Kidney (tissue), 22 donors: Measurements from ENCODE around the gene FAM78B. TPM values are rescaled to one million over a fixed set of nuclear protein-coding genes. Genes with fewer than 3 reads are reported as not detected.
A peak's percentile ranks its signal among the peaks of the same experiment; 100 is the strongest.

ENCODE experiments used
- DNase-seq, 5 donors: peaks; one replicate each; pipeline ENCODE4 v3.0.0-alpha.2; 2013 to 2020
- FAIRE-seq: peaks from 2 replicates; lab custom pipeline; 2012; peaks lifted over from hg19 to GRCh38; lab: Jason Lieb, UNC
- H3K27ac ChIP-seq, 2 donors: one replicate each; pipeline ENCODE4 v1.7.0; 2013; ENCODE audit warnings: low read depth in 2 of 2, low read length in 2 of 2, inconsistent platforms in 1 of 2
- H3K27me3 ChIP-seq: one replicate; pipeline ENCODE4 v1.7.1; 2013; ENCODE audit warnings: low read length, inconsistent platforms; ENCODE audit not compliant: control insufficient read depth, insufficient read depth
- H3K36me3 ChIP-seq, 3 donors: one replicate each; pipeline versions ENCODE4 v1.7.0 to v1.7.1; 2013; ENCODE audit warnings: low read length in 3 of 3, control low read depth in 1 of 3, inconsistent platforms in 1 of 3; ENCODE audit not compliant: insufficient read depth in 3 of 3, control insufficient read depth in 2 of 3
- H3K4me1 ChIP-seq, 3 donors: one replicate each; pipeline versions ENCODE4 v1.7.0 to v1.7.1; 2013; ENCODE audit warnings: low read length in 3 of 3, inconsistent platforms in 1 of 3, low read depth in 1 of 3; ENCODE audit not compliant: control insufficient read depth in 2 of 3, insufficient read depth in 2 of 3
- H3K4me3 ChIP-seq, 3 donors: one replicate each; pipeline versions ENCODE4 v1.7.0 to v1.8.1; 2013; ENCODE audit warnings: low read length in 3 of 3, control low read depth in 1 of 3, inconsistent platforms in 1 of 3
- H3K9ac ChIP-seq, 3 donors: one replicate each; pipeline versions ENCODE4 v1.7.0 to v1.7.1; 2013; ENCODE audit warnings: low read length in 3 of 3, control low read depth in 1 of 3, inconsistent platforms in 1 of 3
- H3K9me3 ChIP-seq, 3 donors: one replicate each; pipeline versions ENCODE4 v1.7.0 to v1.7.1; 2013; ENCODE audit warnings: low read length in 3 of 3, control low read depth in 1 of 3, inconsistent platforms in 1 of 3; ENCODE audit not compliant: control insufficient read depth in 2 of 3, insufficient read depth in 1 of 3
- intact Hi-C: fragments of 100-400 bp; cut with DNase I; formaldehyde crosslinking; loops from one replicate; pipeline ENCODE4 v1.11.1; 2022
- long read RNA-seq, 10 donors: library from polyadenylated mRNA in 1 of 10; unstranded in 1 of 10; transcript quantifications; one replicate each; pipeline ENCODE4 v2.0.0 and lab custom pipeline, GENCODE V29; 2021 to 2026
- polyA plus RNA-seq: library from polyadenylated mRNA; stranded (reverse); fragments of 350-450 nt; fragmentation: Illumina TruSeq; extraction: RNeasy Lipid Tissue Mini Kit (QIAGEN cat#74804); gene quantifications from one replicate; pipeline ENCODE4 v1.2.3, GENCODE V29; 2014; ENCODE audit warnings: low read depth, low replicate concordance; ENCODE audit not compliant: insufficient read depth
- total RNA-seq: library from RNA; stranded (reverse); fragmentation: NEBNext Ultra II Directional; extraction: Animal tissue kit (Norgen Biotek cat#: 25700); gene quantifications from one replicate; pipeline ENCODE4 v1.2.1, GENCODE V29; 2021
- TF ChIP-seq, protein P1 (sequence below): IDR thresholded peaks from 3 replicates; pipeline ENCODE4 v1.5.1; 2012; ENCODE audit warnings: mild to moderate bottlenecking, moderate library complexity, borderline replicate concordance; ENCODE audit not compliant: insufficient read depth; ENCODE audit errors: extremely low read depth
- donor health status: control.
- donor health status: control.
- donor health status: control.
- donor health status: control.
- donor health status: control.
- donor health status: DM: yes; HTN: yes; CAD: no.
- donor health status: Normal renal cell carcinoma (clear cell type).

Gene FAM78B
- total RNA-seq, result 1.4 TPM
- 1.4 TPM for polyA plus RNA-seq
- long read RNA-seq, donor 1, result 0 reads
- long read RNA-seq, donor 2, result 0 reads
- long read RNA-seq, donor 3, result 0 reads
- long read RNA-seq, donor 4, result 0 reads
- long read RNA-seq, donor 5, result 0 reads
- long read RNA-seq, donor 6, result 0 reads
- long read RNA-seq, donor 7, result 0 reads
- long read RNA-seq, donor 8, result 0 reads
- long read RNA-seq, donor 9, partial matches to known transcripts, result 0 of 1 reads
- long read RNA-seq, donor 9, other reads (novel, unspliced or antisense), result 0 of 1 reads
- long read RNA-seq, donor 10, partial matches to known transcripts, result 0 of 1 reads
- long read RNA-seq, donor 10, other reads (novel, unspliced or antisense), result 0 of 1 reads

- DNase-seq (peak; percentile 69 to 89 (median 80)), FAIRE-seq (no peak)
- H3K27ac ChIP-seq, result no peak within 1 kb of the TSS
- TF ChIP-seq, protein P1, sequence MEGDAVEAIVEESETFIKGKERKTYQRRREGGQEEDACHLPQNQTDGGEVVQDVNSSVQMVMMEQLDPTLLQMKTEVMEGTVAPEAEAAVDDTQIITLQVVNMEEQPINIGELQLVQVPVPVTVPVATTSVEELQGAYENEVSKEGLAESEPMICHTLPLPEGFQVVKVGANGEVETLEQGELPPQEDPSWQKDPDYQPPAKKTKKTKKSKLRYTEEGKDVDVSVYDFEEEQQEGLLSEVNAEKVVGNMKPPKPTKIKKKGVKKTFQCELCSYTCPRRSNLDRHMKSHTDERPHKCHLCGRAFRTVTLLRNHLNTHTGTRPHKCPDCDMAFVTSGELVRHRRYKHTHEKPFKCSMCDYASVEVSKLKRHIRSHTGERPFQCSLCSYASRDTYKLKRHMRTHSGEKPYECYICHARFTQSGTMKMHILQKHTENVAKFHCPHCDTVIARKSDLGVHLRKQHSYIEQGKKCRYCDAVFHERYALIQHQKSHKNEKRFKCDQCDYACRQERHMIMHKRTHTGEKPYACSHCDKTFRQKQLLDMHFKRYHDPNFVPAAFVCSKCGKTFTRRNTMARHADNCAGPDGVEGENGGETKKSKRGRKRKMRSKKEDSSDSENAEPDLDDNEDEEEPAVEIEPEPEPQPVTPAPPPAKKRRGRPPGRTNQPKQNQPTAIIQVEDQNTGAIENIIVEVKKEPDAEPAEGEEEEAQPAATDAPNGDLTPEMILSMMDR, result no peak
- no peaks in the 10 kb centered on the region for H3K36me3 ChIP-seq
- peaks cover 2% of the 10 kb centered on the region for H3K27me3 ChIP-seq
- peak within 1 kb of the TSS in 2 of 3 donors; percentile 21 to 25 for H3K9ac ChIP-seq
- H3K4me3 ChIP-seq, result peak within 1 kb of the TSS; percentile 58 to 77 (median 65)
- no peaks in the 10 kb centered on the region for H3K9me3 ChIP-seq
- peaks cover 0 to 9% (median 0%) of the 10 kb centered on the region in 3 donors for H3K4me1 ChIP-seq
- intact Hi-C loops, result no loop called here
These were observed at the start of gene FAM78B for GRCh38 chr1:166166698-166167571. TSS of gene FAM78B (minus strand) at chr1:166167001. CDS start at chr1:166166248, 753 bp downstream.

DNA sequence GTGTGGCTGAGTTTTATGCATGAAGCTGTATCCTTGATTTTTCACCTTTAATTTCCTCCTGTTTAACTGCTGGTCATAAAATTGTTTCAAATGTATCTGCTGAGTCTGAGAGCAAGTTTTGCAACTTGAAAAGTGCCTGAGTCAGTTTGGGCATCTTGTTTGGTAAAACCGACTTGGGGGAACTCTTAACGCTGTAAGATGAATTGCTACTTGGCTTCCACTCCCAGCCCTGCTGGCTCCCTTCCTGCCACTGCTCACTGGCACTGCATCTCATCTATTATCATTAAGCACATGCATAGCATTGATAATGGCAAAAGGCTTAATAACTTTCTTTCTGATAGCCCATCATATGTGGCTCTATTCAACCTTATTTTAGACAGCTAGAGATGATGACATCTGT, 35.7 kb upstream of the FAM78B start:
- H3K9ac ChIP-seq, result no peak overlapping the region
- no peak overlapping the region for H3K27ac ChIP-seq
- FAIRE-seq (no peak), DNase-seq (peak in 1 of 5 donors; percentile 27)
- no peaks in the 10 kb centered on the region for H3K9me3 ChIP-seq
- no peaks in the 10 kb centered on the region for H3K27me3 ChIP-seq
- H3K36me3 ChIP-seq, result no peaks in the 10 kb centered on the region
- H3K4me1 ChIP-seq, result no peaks in the 10 kb centered on the region
- TF ChIP-seq, protein P1, result no peak
- intact Hi-C loops, result no loop called here
- H3K4me3 ChIP-seq, result no peak overlapping the region

GRCh38 chr1:166200743-166201142, 33.9 kb upstream of the FAM78B start:
- TF ChIP-seq, protein P1, result no peak
- FAIRE-seq (no peak), DNase-seq (no peak)
- no peaks in the 10 kb centered on the region for H3K36me3 ChIP-seq
- no peaks in the 10 kb centered on the region for H3K9me3 ChIP-seq
- intact Hi-C loops, result no loop called here
- no peak overlapping the region for H3K27ac ChIP-seq
- H3K27me3 ChIP-seq, result no peaks in the 10 kb centered on the region
- no peak overlapping the region for H3K9ac ChIP-seq
- no peaks in the 10 kb centered on the region for H3K4me1 ChIP-seq
- no peak overlapping the region for H3K4me3 ChIP-seq
